Choroid plexus epithelial cell (primary cell): Measurements from ENCODE around the gene LZTS2.

Source experiments
- DNase-seq: peaks from one replicate; pipeline ENCODE4 v3.0.0-alpha.2; 2010; ENCODE audit warnings: low read depth
- H3K4me3 ChIP-seq: 2 replicates; pipeline ENCODE4 v1.5.1; 2011; ENCODE audit warnings: low read depth, mild to moderate bottlenecking, control low read depth, low read length, moderate library complexity
- CTCF ChIP-seq: conservative IDR thresholded peaks from 2 replicates; pipeline ENCODE4 v1.5.1; 2011; ENCODE audit warnings: low read depth, mild to moderate bottlenecking, control low read depth, inconsistent platforms, low read length, moderate library complexity

Gene LZTS2

GRCh38 chr10:100984672-100985177 lies 14.9 kb upstream of the LZTS2 start:
- no peak overlapping the region for H3K4me3 ChIP-seq
- no peak for TF ChIP-seq CTCF
- DNase-seq = no peak

- DNase-seq = no peak
- H3K4me3 ChIP-seq = no peak overlapping the region
- TF ChIP-seq CTCF = no peak
Observed at GRCh38 chr10:100985336-100985735, 14.3 kb upstream of the LZTS2 start.

- peak overlapping the region; percentile 100 for H3K4me3 ChIP-seq
- DNase-seq = no peak
- TF ChIP-seq CTCF = no peak
Observed at GRCh38 chr10:100986623-100986951, 13.0 kb upstream of the LZTS2 start.

- no peak for TF ChIP-seq CTCF
- H3K4me3 ChIP-seq = peak within 1 kb of the TSS; percentile 100
- DNase-seq = peak; percentile 76
Observed at GRCh38 chr10:100986952-100987684, 12.5 kb upstream of the LZTS2 start, which contains the start of the genes MRPL43 and TWNK. Gene MRPL43, minus strand, starts transcription at chr10:100987497. Its CDS starts 54 bp downstream, at chr10:100987443. Gene TWNK, plus strand, starts transcription at chr10:100987543. Its CDS starts 668 bp downstream, at chr10:100988211.

GRCh38 chr10:100987685-100988049 lies 11.9 kb upstream of the LZTS2 start:
- no peak for DNase-seq
- H3K4me3 ChIP-seq = peak overlapping the region; percentile 100
- TF ChIP-seq CTCF = no peak

- no peak for DNase-seq
- no peak for TF ChIP-seq CTCF
- H3K4me3 ChIP-seq = peak overlapping the region; percentile 100
Observed at GRCh38 chr10:100988166-100988565, 11.4 kb upstream of the LZTS2 start.

GRCh38 chr10:100989088-100989487 lies 10.5 kb upstream of the LZTS2 start:
- no peak overlapping the region for H3K4me3 ChIP-seq
- no peak for DNase-seq
- no peak for TF ChIP-seq CTCF
